NCI-H446 treated with DMSO at 0.1 percent for 48 hours (cell line): Measurements from ENCODE around the gene SNX25.
"Not testable (repeated sequence)": the region's sequence is repeated elsewhere in the genome, so short reads cannot be mapped to it uniquely, and the experiment has no call there.

Experiments
- DNase-seq: peaks from one replicate; lab custom pipeline; 2025; lab: John Stamatoyannopoulos, UW

Gene SNX25

GRCh38 chr4:185235119-185235842, 25.9 kb downstream of the SNX25 start:
- no peak for DNase-seq

GRCh38 chr4:185235843-185236503, 26.6 kb downstream of the SNX25 start:
- DNase-seq: no peak

GRCh38 chr4:185237175-185237574, 27.8 kb downstream of the SNX25 start:
- DNase-seq: no peak

GRCh38 chr4:185238215-185238681, 28.9 kb downstream of the SNX25 start:
- DNase-seq: no peak

GRCh38 chr4:185238750-185239149, 29.4 kb downstream of the SNX25 start:
- no peak for DNase-seq

GRCh38 chr4:185240486-185240885, 31.1 kb downstream of the SNX25 start:
- not testable (repeated sequence) for DNase-seq

GRCh38 chr4:185242749-185243533, 33.5 kb downstream of the SNX25 start:
- no peak for DNase-seq

- DNase-seq: no peak
Observed at GRCh38 chr4:185243879-185244278, 34.5 kb downstream of the SNX25 start.

GRCh38 chr4:185244763-185245162, 35.4 kb downstream of the SNX25 start:
- DNase-seq: no peak

GRCh38 chr4:185246453-185246852, 37.1 kb downstream of the SNX25 start:
- no peak for DNase-seq

- DNase-seq: no peak
Observed at GRCh38 chr4:185247151-185247550, 37.8 kb downstream of the SNX25 start.

GRCh38 chr4:185248393-185249039, 39.1 kb downstream of the SNX25 start:
- no peak for DNase-seq

- DNase-seq: no peak
Observed at GRCh38 chr4:185249105-185249504, 39.7 kb downstream of the SNX25 start.

GRCh38 chr4:185254434-185254833, 45.0 kb downstream of the SNX25 start:
- DNase-seq: no peak

GRCh38 chr4:185255868-185256267, 46.5 kb downstream of the SNX25 start:
- DNase-seq: no peak

GRCh38 chr4:185256446-185256845, 47.0 kb downstream of the SNX25 start:
- no peak for DNase-seq

- DNase-seq: no peak
Observed at GRCh38 chr4:185257086-185257485, 47.7 kb downstream of the SNX25 start.

GRCh38 chr4:185257694-185258093, 48.3 kb downstream of the SNX25 start:
- no peak for DNase-seq

- DNase-seq: peak; percentile 4
Observed at GRCh38 chr4:185258741-185259140, 49.3 kb downstream of the SNX25 start.

GRCh38 chr4:185259719-185260118, 50.3 kb downstream of the SNX25 start:
- DNase-seq: no peak

- DNase-seq: no peak
Observed at GRCh38 chr4:185261946-185262345, 52.5 kb downstream of the SNX25 start.

- no peak for DNase-seq
Observed at GRCh38 chr4:185263419-185263818, 54.0 kb downstream of the SNX25 start.
